Left cardiac atrium (tissue), 4 donors: Measurements from ENCODE around the gene ZNF384. TPM values are rescaled to one million over a fixed set of nuclear protein-coding genes. Genes with fewer than 3 reads are reported as not detected.

Experiments used
- ATAC-seq, 2 donors: fragments of 200-7000 bp; cut with Tn5 transposase; one replicate each; pipeline ENCODE4 v1.9.1; 2020; ENCODE audit warnings: mild to moderate bottlenecking in 2 of 2, moderate library complexity in 2 of 2
- DNase-seq: peaks from one replicate; pipeline ENCODE4 v3.0.0-alpha.2; 2020
- intact Hi-C, 2 donors: fragments of 100-400 bp; cut with DNase I; formaldehyde crosslinking; loops; one replicate each; pipeline versions ENCODE4 v1.14.1 to v1.15.1; 2022 to 2023
- total RNA-seq, 2 donors: library from RNA; stranded (reverse); fragmentation: NEBNext Ultra II Directional; extraction: Animal tissue kit (Norgen Biotek cat#: 25700); gene quantifications; one replicate each; pipeline ENCODE4 v1.2.1, GENCODE V29; 2021
- donor health status: DM: no; HTN: yes; CAD: no.
- donor health status: DM: no; HTN: yes; CAD: no; lungs with severe emphysema.
- donor health status: DM: yes; HTN: yes; CAD: no.
- donor health status: Dilated cardiomyopathy.

The ZNF384 gene
- total RNA-seq, 2 donors from 2014 or later: 28.3 to 31.2 TPM

DNA sequence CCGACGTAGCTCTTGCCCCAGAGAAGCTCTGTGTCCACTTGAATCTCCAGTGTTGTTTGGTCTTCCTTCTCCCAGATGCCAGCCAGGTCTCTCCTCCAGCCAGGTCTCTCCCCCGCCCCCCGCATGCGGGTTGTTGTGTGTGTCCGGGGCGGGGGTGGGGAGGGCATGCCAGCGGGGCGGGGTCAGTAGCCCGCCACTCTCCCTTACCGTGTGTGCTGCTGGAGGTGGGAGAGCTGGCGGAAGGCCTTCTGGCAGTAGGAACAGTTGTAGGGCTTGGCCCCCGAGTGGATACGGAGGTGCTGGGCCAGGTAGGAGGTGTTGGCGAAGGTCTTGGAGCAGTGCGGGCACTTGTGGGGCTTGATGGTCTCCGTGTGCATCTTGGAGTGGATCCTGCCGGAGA, 17.0 kb downstream of the ZNF384 start:
- no peak for DNase-seq
- intact Hi-C loops: no loop called here
- no peak for ATAC-seq

DNA sequence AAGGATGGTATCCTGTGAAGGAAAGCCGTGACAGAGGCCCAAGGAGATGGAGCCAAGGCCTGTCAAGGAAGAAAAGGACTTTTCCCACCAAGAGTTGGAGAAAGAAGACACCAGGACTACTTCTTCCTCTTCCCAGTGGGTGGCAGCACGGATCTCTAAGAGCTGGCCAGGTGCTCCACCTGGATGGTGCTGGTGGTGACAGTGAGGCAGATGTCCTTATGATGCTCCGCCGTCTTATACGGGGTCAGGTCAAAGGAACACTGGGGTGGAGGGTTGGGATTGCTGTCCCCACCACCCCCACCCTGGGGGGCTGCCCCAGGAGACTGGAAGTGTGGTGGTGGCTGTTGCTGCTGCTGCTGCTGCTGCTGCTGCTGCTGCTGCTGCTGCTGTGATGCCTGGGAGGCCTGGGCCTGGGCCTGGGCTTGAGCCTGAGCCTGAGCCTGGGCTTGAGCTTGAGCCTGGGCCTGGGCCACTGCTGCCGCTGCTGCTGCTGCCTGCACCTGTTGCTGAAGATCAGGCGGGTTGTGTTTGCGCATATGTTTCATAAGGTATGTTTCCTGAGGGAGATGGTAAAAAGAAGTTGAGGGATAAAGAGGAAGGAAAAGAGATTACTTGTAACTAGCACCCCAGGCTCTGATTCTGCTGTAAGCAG, 21.5 kb downstream of the ZNF384 start:
- ATAC-seq: no peak
- no peak for DNase-seq
- intact Hi-C loops: no loop called here

DNA sequence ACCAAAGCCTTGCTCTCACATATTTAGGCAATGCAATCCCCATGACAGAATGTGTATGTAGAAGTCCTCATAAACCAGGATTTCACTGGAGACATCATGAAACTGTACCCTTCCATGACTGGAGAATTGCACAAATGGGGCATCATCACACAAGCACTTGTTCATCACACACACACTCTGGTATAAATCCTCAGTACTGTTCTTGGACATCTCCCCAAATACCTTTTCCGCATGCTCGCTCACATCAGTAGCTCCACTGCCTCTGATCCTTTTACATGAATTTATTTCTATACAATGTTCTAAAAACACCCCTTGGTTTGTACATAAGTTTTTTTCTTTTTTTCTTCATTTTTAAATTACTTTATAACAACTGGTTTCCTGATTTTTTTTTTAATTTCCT, 23.0 kb downstream of the ZNF384 start:
- DNase-seq (no peak), ATAC-seq (no peak)
- intact Hi-C loops: no loop called here

DNA sequence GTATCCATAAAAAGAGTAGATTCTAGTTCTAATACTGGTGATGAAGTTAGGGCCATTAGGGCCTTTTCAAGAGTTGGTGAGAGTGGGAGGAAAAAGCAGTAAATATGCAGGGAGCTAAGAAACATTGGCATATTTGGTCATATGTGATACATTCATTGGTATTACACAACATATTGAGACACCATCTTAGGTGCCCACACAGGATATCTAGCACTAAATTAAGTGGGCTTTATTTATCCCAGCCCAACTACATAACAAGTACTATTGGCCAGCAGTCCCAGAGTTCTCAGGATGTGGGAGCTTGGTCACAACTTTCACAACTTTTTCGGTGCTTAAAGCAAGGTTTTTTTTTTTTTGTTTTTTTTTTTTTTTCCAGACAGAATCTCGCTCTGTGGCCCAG, 24.3 kb downstream of the ZNF384 start:
- ATAC-seq (no peak), DNase-seq (no peak)
- intact Hi-C loops: no loop called here

DNA sequence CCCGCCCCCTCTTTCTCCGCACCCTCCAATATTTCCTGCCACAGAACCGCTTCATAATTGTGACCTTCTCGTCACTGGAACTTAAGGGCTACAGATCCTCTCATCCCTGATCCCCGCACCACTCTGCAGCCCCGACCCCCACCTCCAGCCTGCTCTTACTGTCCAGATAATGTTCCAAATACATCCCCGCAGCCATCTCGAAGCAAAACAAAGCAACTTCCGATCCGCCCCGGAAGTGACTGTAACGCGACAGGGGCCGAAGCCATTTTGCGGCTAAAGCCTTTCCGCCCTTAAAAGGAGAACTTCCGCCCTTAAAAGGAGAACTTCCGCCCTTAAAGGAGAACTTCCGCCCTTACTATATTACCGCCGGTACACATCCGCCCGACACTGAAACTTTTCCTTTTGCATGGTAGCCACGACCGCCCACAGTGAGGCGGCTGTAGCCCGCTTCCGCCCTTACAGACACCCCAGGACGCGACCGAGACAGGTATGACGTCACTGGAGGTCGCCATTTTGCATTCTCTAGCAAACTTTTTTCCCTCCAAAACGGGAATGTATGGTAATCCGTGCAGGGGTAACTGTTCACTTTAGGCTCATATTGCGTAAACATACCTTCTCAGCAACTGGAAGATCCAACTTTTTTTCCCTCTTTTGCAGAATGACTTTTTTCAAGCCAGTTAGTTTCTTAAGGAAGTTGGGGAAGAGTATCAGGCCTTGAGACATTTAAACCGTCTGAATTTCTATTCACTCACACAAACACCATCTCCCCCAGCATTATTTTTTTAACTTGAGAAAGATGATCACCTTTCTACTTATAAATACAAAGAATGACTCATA, 26.1 kb downstream of the ZNF384 start, which contains the start of gene ING4:
TSS of gene ING4 (minus strand) at position 214 of the 837 bp plus-strand sequence. CDS start at position 196, 18 bp downstream.
- ATAC-seq (peak; percentile 100), DNase-seq (peak; percentile 98)
- intact Hi-C loops: loop anchor here in 1 of 2 donors (1.0 to 2.0 kb wide), 2 partner anchors 26 to 62 kb away; partner anchors contain the start of genes COPS7A and ZNF384

DNA sequence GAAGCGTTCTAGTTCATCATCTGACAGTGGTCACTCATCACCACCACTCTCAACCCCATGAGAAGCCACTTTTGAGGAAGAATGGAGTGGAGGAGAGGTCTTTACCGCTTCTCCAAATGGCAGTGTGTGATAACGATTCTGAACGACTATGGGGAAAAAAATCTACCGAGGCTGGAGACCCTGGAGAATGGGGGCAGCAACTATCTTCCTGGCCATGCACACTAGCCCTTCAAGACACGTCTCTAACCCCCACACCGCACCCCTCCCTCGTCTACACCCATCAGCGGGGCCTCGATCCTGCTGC, 26.6 kb downstream of the ZNF384 start:
- ATAC-seq (peak; percentile 18 to 55), DNase-seq (no peak)
- intact Hi-C loops: loop anchor here in 1 of 2 donors (2.0 kb wide), 1 partner anchor 62 kb away; the partner anchor contains the start of gene COPS7A

DNA sequence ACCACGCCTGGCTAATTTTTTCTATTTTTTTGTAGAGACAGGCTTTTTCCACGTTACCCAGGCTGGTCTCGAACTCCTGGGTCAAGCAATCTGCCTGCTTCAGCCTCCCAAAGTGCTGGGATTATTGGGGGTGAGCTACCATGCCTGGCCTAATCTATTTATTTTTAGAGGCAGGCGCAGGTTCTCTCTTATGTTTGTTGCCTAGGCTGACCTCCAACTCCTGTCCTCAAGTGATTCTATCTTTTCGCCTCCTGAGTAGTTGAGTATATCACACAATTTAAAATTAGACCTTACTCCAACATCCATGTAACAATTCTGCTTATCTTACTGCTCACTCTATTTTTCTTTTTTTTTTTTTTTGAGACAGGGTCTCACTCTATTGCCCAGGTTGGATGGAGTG, 35.2 kb downstream of the ZNF384 start:
- intact Hi-C loops: no loop called here
- DNase-seq (no peak), ATAC-seq (peak; percentile 44 to 46)

DNA sequence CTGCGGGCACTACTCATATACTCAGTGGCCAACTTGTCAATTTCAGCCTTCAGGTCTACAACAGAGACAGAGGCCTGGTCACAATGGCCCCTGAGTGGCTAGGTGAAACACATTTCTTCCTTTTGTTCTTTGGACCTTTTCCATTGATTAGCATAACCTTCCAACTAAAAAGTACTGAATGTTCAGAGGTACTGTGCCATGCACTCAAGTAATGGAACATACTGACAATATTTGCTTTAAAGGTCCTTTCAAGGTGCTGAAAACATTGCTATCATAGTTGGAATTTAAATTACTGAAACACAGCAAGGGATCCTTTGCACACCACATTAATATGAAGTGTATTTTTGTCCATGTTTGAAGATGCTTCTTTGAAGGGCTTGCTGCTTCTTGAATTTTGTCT, 35.8 kb downstream of the ZNF384 start:
- ATAC-seq: no peak

DNA sequence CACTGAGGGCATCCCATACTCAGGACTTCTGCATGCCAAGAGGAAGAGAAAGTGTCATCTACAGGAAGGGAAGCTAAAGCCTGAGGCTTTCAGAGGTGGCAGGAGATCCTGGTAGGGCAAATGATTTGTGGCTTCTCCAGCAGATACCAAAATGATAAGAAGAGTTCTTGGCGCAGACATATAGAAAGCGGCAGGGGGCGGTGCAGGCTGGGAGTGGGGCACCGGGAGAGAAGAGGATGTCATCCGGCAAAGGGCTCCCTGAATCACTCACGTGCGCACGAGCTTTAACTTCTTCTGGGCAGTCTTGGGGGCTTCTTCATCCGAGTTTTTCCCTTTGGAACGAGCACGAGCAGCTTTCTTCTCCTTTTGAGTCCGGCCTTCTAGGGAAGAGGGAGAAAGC, 36.8 kb downstream of the ZNF384 start:
- intact Hi-C loops: no loop called here
- no peak for ATAC-seq
- no peak for DNase-seq

More for the DNA sequence above, 35.8 kb downstream of the ZNF384 start:
- intact Hi-C loops: no loop called here
- DNase-seq: no peak

DNA sequence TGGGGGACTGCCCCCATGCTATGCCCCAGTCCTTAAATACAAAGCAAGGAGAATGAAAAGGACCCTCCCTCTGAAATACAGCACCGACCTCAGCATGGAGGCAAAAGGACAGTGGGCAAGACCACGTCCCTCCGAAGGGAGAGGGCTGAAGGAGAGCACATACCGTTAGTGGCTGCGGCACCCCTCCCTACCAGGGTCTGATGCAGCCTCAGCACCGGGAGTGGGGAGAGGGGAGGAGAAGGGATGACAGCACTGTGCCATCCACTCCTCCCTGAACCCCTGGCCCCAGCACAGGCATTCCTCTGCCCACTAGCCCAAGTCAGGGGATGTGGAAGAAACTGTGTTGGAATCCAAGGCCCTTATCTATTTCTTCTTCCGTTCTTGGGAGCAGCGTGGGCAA, 38.3 kb downstream of the ZNF384 start:
- DNase-seq: no peak
- intact Hi-C loops: no loop called here
- ATAC-seq: no peak

DNA sequence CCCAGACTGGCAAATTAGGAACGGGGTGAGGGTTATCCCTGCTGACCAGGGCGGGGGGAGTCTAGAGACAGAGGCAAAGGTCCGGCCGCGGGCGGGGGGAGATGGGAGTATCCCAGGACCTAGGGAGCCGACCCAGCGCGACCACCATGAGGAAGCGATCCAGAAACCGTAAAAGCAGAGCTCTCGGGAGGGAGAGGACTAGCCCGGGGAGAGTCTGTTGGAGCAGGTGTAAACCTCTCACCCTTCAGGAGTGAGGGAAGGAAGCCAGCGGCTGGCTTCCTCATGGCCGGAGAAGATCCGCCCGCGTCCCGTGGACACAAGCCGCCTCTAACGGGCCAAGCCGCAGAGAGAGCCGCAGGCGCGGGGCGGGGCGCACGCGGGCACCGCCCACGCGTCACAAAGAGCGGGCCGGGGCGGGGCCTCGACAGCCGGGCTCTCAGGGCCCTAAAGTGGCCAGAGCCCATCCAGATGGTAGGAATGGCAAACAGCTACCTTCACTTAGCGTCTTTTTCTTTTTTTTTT, 42.0 kb downstream of the ZNF384 start, which contains the start of gene ACRBP:
TSS of gene ACRBP (minus strand) at position 350 of the 522 bp plus-strand sequence. CDS start at position 284, 66 bp downstream.
- DNase-seq: peak; percentile 88
- peak; percentile 95 to 97 for ATAC-seq
- intact Hi-C loops: no loop called here

DNA sequence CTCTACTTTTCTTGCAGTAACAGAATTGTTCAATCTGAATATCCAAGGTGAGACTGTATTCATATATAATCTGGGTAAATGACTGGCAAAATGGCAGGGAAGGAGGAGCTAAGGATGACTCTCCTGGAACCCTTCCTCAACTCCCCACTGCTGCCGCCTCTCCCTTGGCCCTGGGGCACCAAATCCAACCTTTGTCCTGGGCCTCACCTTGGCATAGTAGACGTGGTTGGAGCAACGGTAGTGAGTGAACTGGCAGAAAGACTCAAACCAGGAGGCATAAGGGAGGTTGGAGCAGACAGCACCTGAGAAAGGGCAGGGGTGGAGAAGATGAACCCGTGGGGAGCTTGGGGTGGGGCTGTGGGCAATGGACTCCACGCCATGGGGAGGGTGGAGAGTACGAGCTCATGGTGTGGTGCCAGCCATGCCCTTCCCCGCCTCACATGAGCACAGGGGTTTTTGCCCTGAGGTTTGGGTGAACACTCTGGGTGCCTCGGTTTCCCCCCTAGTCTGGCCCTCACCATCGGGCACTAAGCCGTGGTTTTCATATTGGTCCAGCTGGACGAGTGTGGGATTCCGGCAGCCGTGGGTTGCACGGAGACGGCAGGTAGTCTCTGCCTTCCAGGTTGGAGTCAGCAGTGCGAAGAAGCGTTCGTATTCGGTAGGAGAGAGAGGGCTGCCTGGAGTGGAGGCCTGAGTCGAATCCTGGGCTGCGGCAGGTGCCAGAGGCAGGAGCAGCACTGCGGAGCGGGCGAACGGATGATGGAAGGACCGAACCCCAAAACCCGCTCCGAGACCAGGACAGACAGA, 42.7 kb downstream of the ZNF384 start:
- intact Hi-C loops: no loop called here
- peak; percentile 3 to 15 for ATAC-seq
- no peak for DNase-seq

DNA sequence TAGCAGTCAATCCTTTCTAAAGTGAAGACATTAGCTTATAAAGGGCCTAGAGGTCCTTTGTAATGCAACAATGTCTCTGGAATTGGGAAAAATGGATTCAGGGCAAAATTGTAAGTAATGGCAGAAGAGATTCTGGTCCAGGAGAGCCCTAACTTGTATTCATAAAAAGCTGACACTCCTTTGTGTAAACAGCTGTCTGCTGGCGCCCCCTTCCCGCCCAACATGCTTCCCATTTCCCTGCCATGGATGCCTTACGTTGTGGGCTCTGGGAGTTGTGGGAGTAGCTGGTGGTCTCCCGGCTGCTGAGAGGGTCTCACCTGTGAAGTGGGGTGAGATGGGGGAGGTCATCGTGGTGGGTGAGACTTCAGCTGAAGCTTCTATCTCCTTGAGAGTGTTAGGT, 44.3 kb downstream of the ZNF384 start:
- DNase-seq (peak; percentile 41), ATAC-seq (no peak)
- intact Hi-C loops: no loop called here

DNA sequence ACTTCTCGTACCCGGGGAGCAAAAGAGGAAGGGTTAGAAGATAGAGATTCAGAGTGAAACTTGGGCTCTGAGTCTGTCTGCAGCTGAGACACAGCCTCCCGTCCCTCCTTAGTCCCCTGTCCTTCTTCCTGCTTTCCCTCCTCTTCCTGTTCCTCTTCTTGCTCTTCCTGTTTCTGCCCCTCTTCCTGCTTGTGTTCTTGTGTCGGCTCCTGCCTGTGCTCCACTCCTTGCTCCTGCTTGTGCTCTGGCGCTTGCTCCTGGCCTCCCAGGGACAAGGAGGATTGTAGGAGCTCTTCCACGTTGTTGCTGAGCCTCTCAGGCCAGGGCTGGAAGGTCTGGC, 44.9 kb downstream of the ZNF384 start:
- no peak for DNase-seq
- intact Hi-C loops: no loop called here
- peak in 1 of 2 donors; percentile 45 for ATAC-seq

DNA sequence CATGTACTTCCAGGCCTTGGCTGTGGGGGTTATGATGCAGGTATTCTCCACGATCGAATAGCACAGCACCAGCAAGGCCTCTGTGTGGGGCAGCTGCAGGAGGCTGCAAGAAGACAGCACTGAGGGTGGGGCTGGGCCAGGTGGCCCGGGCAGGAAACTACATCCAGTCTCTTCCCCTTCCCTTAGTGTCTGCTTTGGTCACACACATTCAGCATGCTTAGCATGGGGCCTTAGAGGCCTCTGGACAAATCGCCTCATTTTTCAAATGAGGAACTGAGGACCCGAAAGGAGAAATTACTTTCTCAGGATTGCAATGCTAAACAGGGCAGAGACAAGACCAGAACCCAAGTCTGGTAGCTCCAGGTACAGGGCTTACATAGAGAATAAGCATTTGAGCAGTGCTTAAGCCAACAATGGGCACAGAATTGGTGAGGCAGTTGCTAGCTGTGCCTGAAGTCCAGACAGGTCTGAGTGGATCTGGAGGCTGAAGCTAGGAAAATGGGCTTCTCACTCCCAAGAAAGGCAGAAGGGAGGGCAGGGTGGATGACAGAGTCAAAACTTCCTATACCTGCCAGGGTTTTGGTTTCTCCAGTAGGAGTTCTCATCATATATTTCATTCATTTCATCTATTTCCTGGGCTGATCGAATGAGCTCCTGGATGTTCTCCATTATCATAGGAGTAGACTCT, 45.5 kb downstream of the ZNF384 start:
- intact Hi-C loops: no loop called here
- ATAC-seq (peak in 1 of 2 donors; percentile 39), DNase-seq (no peak)

DNA sequence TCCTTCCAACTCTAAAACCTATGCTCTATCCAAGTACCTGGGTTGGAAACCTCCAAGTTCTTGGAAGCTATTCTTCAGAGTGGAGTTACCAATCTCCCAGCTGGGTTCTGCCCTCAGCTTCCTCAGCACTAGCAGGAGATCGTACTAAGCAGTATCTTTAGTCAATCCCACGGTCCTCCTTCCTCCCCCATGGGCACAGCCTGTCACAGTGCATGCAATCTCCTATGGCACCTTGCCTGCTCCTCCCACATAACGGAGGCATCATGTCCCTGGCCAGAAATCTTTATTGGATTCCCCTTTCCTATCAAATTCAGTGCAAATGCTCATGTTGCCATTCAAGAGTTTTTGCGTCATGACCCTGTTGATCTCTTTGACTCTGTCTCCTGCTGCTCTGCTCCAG, 48.0 kb downstream of the ZNF384 start:
- intact Hi-C loops: no loop called here
- DNase-seq: no peak
- ATAC-seq: no peak

DNA sequence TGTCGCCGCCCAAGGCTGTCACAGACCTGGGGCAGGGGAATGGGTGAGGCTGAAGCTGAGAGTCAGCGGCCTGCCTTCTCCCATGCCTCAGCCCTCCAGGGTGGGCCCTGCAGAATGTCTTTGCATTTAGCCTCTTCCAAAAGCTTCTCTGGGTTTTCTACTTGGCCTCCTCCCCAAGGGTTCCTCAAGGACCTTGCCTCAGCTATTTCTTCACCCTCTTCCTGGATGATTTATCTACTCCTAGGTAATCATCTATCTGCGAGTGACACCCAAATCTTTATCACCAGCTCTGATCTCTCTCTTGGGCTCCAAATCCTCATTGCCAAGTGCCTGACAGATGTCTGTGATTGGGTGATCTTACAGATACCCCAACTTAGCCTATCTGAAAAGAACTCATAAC, 48.7 kb downstream of the ZNF384 start:
- ATAC-seq (no peak), DNase-seq (no peak)
- intact Hi-C loops: no loop called here

DNA sequence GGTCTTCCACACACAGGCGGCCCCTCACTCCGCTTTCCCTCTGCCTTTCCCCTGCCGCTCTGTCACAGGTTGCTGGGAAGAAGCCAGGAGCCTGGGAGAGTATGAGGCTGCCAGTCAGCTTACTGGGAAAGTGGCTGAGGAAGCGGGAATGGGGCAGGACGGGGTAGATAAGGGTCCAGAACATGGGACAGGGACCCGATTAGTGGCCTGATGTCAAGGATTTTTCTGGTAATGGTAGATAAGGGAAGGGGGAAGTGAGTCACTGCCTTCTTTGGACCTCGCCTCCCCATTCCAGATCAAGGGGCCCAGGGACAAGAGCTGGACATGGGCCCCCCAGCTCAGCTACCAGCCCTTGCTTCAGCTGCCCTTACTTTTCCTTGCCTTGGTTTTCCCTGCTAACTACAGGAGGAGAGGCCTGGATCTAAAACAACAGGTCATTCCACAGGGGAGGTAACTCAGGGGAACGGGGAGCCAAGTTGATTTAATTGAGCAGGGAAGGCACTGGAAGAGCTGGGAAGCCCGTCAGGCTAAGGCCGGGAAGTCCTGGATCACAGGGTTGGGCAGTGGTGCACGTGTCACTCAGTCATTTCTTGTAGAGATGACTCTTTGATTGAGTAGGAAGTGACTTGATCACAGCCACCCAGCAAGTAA, 49.9 kb downstream of the ZNF384 start:
- no peak for ATAC-seq
- peak; percentile 50 for DNase-seq
- intact Hi-C loops: no loop called here
